Type B pancreatic cell (in vitro differentiated cells): Measurements from ENCODE around the gene SCGB1C2. TPM values are rescaled to one million over a fixed set of nuclear protein-coding genes. Genes with fewer than 3 reads are reported as not detected.
A peak's percentile ranks its signal among the peaks of the same experiment; 100 is the strongest.
"Not testable (repeated sequence)": the region's sequence is repeated elsewhere in the genome, so short reads cannot be mapped to it uniquely, and the experiment has no call there.

ENCODE experiments used
- DNase-seq: peaks from one replicate; pipeline ENCODE4 v3.0.0; 2021; ENCODE audit warnings: mixed read lengths; ENCODE audit not compliant: unreplicated experiment; ENCODE audit errors: extremely low spot score
- H3K27ac Mint-ChIP-seq: 2 replicates; pipeline ENCODE4 v1.8.0; 2021; ENCODE audit warnings: mild to moderate bottlenecking, mixed read lengths
- H3K27me3 Mint-ChIP-seq: 2 replicates; pipeline ENCODE4 v1.8.0; 2021; ENCODE audit warnings: mixed read lengths
- H3K36me3 Mint-ChIP-seq: 2 replicates; pipeline ENCODE4 v1.8.0; 2021; ENCODE audit warnings: mixed read lengths
- H3K4me1 Mint-ChIP-seq: one replicate; pipeline ENCODE4 v1.8.0; 2021; ENCODE audit warnings: mixed read lengths; ENCODE audit not compliant: unreplicated experiment
- H3K4me3 Mint-ChIP-seq: 2 replicates; pipeline ENCODE4 v1.8.0; 2021; ENCODE audit warnings: mild to moderate bottlenecking, mixed read lengths
- H3K9me3 Mint-ChIP-seq: 2 replicates; pipeline ENCODE4 v1.8.0; 2021; ENCODE audit warnings: mixed read lengths
- CTCF ChIP-seq: fragments of 200-600 bp; sonication (generic); conservative IDR thresholded peaks from 2 replicates; pipeline ENCODE4 v1.5.0; 2021; ENCODE audit warnings: antibody characterized with exemption, mild to moderate bottlenecking
- long read RNA-seq: library from polyadenylated mRNA; unstranded; transcript quantifications from one replicate; pipeline ENCODE4 v2.0.0, GENCODE V29; 2020
- total RNA-seq: library from RNA; stranded (reverse); gene quantifications from 2 replicates; pipeline ENCODE4 v1.2.1, GENCODE V29; 2021; ENCODE audit warnings: low replicate concordance

Gene SCGB1C2
- not detected in 2 replicates for total RNA-seq
- long read RNA-seq, result 0 reads

- H3K27ac Mint-ChIP-seq, H3K27me3 Mint-ChIP-seq, H3K36me3 Mint-ChIP-seq, H3K4me3 Mint-ChIP-seq, H3K4me1 Mint-ChIP-seq, H3K9me3 Mint-ChIP-seq: not testable (repeated sequence)
- peak; percentile 47 for DNase-seq
Observed at GRCh38 chr17:137166-137807, at the start of gene SCGB1C2. TSS of gene SCGB1C2 (plus strand) at chr17:137569. CDS start at chr17:137591, 22 bp downstream.

- not testable (repeated sequence) for H3K4me3 Mint-ChIP-seq, H3K4me1 Mint-ChIP-seq, H3K9me3 Mint-ChIP-seq, H3K27ac Mint-ChIP-seq, DNase-seq, H3K36me3 Mint-ChIP-seq, H3K27me3 Mint-ChIP-seq
Observed at GRCh38 chr17:113111-113510, 24.3 kb upstream of the SCGB1C2 start.

- peak; percentile 65 for TF ChIP-seq CTCF
- H3K4me3 Mint-ChIP-seq, H3K4me1 Mint-ChIP-seq, H3K27me3 Mint-ChIP-seq, H3K36me3 Mint-ChIP-seq, H3K9me3 Mint-ChIP-seq, H3K27ac Mint-ChIP-seq: not testable (repeated sequence)
- peak; percentile 48 for DNase-seq
Observed at GRCh38 chr17:118339-118917, 18.9 kb upstream of the SCGB1C2 start.

- H3K36me3 Mint-ChIP-seq, H3K27me3 Mint-ChIP-seq: not testable (repeated sequence)
- DNase-seq, result peak; percentile 31
Observed at GRCh38 chr17:133932-134331, 3.4 kb upstream of the SCGB1C2 start.

GRCh38 chr17:134332-134785, 3.0 kb upstream of the SCGB1C2 start:
- peak; percentile 32 for DNase-seq
- H3K4me1 Mint-ChIP-seq, H3K36me3 Mint-ChIP-seq, H3K27me3 Mint-ChIP-seq, H3K9me3 Mint-ChIP-seq, H3K4me3 Mint-ChIP-seq, H3K27ac Mint-ChIP-seq: not testable (repeated sequence)
- peak; percentile 58 for TF ChIP-seq CTCF

More at GRCh38 chr17:133932-134331, 3.4 kb upstream of the SCGB1C2 start:
- not testable (repeated sequence) for H3K9me3 Mint-ChIP-seq, H3K4me3 Mint-ChIP-seq, H3K27ac Mint-ChIP-seq, H3K4me1 Mint-ChIP-seq

- not testable (repeated sequence) for H3K4me1 Mint-ChIP-seq, DNase-seq, H3K4me3 Mint-ChIP-seq, H3K9me3 Mint-ChIP-seq, H3K36me3 Mint-ChIP-seq, H3K27me3 Mint-ChIP-seq, H3K27ac Mint-ChIP-seq
Observed at GRCh38 chr17:135022-135421, 2.3 kb upstream of the SCGB1C2 start.

GRCh38 chr17:135895-136294, 1.5 kb upstream of the SCGB1C2 start:
- not testable (repeated sequence) for H3K4me1 Mint-ChIP-seq, H3K27ac Mint-ChIP-seq, DNase-seq, H3K27me3 Mint-ChIP-seq, H3K36me3 Mint-ChIP-seq, H3K4me3 Mint-ChIP-seq, H3K9me3 Mint-ChIP-seq

GRCh38 chr17:136531-136930, 838 bp upstream of the SCGB1C2 start:
- peak; percentile 78 for DNase-seq
- not testable (repeated sequence) for H3K4me1 Mint-ChIP-seq, H3K27ac Mint-ChIP-seq, H3K9me3 Mint-ChIP-seq, H3K36me3 Mint-ChIP-seq, H3K4me3 Mint-ChIP-seq, H3K27me3 Mint-ChIP-seq
- peak; percentile 72 for TF ChIP-seq CTCF

GRCh38 chr17:139401-140205, 2.2 kb downstream of the SCGB1C2 start:
- not testable (repeated sequence) for H3K4me1 Mint-ChIP-seq, H3K4me3 Mint-ChIP-seq, H3K36me3 Mint-ChIP-seq, H3K27me3 Mint-ChIP-seq, H3K27ac Mint-ChIP-seq, H3K9me3 Mint-ChIP-seq
- peak; percentile 54 for DNase-seq
